GM13977 (cell line): Measurements from ENCODE around the gene AP4E1.
"Not testable (repeated sequence)": the region's sequence is repeated elsewhere in the genome, so short reads cannot be mapped to it uniquely, and the experiment has no call there.

Experiments
- DNase-seq: peaks from one replicate; pipeline ENCODE4 v3.0.0; 2012; ENCODE audit warnings: low spot score
- in situ Hi-C: fragments of 300-500 bp; cut with MboI; formaldehyde crosslinking; loops from one replicate; pipeline ENCODE4 v1.12.0; 2022; ENCODE audit warnings: low sequenced_read_pairs, low pct_unique_long_range_greater_than_20kb, mixed read lengths, inconsistent platforms; ENCODE audit not compliant: unreplicated experiment
- TF ChIP-seq, protein P1 (sequence below): IDR thresholded peaks from 2 replicates; pipeline ENCODE4 v1.5.1; 2012; ENCODE audit warnings: mild to moderate bottlenecking, control low read depth; ENCODE audit not compliant: insufficient read depth; ENCODE audit errors: extremely low read depth, missing control alignments

The AP4E1 gene

DNA sequence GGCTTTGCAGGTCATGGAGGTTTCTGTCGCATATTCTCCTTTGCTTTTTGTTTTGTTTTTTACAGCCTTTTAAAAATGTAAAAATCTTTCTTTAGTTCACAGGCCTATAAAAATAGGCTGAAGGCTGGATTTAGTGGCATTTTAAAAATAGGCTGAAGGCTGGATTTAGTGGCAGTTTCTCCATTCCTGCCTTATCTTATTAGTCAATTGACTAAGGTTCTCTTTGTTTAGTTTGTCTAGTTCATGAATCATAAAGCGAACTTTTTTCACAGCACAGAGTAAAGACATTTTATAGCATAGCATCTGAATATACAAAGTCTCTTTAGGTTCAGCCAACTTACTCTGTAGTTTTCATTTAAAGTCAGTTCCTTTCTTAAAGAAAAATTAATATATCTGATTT, 31.4 kb downstream of the AP4E1 start:
- TF ChIP-seq, protein P1, sequence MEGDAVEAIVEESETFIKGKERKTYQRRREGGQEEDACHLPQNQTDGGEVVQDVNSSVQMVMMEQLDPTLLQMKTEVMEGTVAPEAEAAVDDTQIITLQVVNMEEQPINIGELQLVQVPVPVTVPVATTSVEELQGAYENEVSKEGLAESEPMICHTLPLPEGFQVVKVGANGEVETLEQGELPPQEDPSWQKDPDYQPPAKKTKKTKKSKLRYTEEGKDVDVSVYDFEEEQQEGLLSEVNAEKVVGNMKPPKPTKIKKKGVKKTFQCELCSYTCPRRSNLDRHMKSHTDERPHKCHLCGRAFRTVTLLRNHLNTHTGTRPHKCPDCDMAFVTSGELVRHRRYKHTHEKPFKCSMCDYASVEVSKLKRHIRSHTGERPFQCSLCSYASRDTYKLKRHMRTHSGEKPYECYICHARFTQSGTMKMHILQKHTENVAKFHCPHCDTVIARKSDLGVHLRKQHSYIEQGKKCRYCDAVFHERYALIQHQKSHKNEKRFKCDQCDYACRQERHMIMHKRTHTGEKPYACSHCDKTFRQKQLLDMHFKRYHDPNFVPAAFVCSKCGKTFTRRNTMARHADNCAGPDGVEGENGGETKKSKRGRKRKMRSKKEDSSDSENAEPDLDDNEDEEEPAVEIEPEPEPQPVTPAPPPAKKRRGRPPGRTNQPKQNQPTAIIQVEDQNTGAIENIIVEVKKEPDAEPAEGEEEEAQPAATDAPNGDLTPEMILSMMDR, result no peak
- no peak for DNase-seq
- in situ Hi-C loops, result no loop called here

DNA sequence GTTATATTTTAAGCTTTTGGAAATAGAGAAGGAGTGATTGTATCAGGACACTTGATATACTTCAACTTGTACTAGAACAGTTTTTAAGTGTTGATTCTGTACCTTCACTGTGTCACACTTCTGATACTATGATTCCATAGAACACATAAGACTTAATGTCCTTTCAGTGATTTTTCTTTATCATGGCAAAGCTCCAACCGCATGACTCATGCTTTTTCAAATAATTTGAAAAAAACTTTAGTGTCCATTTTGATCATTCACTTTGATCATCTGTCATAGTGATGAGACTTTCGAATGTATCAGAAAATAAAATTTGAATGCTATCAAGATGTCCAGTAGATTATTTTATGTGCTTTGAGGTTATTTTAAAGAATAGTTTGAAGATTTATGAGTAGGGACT, 32.0 kb downstream of the AP4E1 start:
- TF ChIP-seq, protein P1, result no peak
- in situ Hi-C loops, result no loop called here
- no peak for DNase-seq

DNA sequence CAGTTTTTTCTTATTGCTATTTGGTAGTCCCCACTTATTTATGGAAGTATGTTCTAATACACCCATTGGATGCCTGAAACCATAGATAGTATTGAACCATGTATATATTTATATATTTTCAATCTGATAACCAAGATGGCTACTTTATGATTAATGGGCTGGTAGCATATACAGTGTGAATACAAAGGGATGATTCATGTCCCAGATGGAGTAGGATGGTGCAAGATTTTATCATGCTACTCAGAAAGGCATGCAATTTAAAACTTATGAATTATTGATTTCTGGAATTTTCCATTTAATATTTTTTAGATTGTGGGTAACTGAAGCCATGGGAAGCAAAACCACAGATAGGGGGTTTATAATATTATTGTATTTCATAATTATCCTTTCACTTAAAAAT, 35.2 kb downstream of the AP4E1 start:
- DNase-seq, result no peak
- TF ChIP-seq, protein P1, result no peak
- in situ Hi-C loops, result no loop called here

DNA sequence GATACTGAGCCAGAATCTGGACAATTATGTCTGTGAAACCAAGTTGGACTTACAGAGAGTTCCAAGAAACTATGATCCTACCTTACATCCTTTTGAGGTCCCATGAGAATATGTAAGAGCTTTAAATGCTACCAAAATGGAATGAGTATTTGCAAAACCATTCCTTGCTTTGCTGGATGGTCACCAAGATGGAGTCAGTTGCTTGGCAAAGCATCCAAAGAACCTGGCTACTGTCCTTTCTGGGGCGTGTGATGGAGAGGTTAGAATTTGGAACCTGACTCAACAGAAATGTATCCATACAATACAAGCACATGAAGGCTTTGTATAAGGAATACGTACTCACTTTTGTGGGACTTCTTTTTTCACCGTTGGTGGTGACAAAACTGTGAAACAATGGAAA, 36.2 kb downstream of the AP4E1 start:
- in situ Hi-C loops, result no loop called here
- no peak for DNase-seq
- TF ChIP-seq, protein P1, result no peak

DNA sequence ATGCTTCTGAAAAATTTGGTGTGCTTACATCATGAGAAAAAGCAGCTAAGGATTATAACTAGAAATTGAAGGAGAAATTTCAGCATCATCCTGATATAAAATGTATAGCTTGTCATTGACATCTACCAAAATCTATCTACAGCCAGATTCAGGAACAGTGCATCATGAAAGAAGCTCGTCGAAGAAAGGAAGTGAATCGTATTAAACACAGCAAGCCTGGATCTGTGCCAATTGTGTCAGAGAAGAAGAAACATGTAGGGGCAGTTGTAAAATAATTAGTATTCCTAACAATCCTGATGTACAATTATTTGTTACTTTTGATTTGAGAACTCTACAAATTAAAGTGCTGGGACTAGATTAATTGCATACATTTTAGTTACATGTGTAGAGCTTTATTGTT, 37.2 kb downstream of the AP4E1 start:
- TF ChIP-seq, protein P1, result no peak
- in situ Hi-C loops, result no loop called here
- no peak for DNase-seq

DNA sequence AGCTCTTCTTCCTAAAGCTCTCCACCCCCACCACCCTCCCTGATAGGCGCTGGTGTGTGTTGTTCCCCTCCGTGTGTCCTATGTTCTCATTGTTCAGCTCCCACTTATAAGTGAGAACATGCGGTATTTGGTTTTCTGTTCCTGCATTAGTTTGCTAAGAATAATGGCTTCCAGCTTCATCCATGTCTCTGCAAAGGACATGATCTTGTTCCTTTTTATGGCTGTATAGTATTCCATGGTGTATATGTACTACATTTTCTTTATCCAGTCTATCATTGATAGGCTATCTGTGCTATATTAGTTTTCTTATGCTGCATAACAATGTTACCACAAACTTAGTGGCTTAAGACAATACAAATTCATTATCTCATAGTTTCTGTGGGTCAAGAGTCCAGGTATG, 42.3 kb downstream of the AP4E1 start:
- DNase-seq, in situ Hi-C loops: not testable (repeated sequence)

DNA sequence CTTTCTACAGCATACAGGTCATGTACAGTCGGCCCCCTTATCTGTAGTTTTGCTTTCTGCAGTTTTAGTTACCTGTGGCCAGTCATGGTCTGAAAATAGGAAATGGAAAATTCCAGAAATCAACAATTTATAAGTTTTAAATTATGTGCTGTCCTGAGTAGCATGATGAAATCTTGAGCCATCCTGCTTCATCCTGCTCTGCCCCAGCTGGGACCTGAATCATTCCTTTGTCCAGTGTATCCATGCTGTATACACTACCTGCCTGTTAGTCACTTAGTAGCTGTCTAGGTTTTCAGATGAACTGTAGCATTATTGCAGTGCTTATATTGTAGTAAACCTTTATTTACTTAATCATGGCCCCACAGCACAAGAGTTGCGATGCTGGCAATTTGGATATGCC, 44.8 kb downstream of the AP4E1 start:
- no peak for DNase-seq
- TF ChIP-seq, protein P1, result no peak
- in situ Hi-C loops, result no loop called here

DNA sequence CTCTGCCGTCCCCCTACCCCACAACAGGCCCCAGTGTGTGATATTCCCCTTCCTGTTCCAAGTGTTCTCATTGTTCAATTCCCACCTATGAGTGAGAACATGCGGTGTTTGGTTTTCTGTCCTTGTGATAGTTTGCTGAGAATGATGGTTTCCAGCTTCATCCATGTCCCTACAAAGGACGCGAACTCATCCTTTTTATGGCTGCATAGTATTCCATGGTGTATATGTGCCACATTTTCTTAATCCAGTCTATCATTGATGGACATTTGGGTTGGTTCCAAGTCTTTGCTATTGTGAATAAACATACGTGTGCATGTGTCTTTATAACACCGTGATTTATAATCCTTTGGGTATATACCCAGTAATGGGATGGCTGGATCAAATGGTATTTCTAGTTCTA, 46.4 kb downstream of the AP4E1 start:
- DNase-seq, in situ Hi-C loops: not testable (repeated sequence)
